Activated naive CD8-positive, alpha-beta T cell treated with anti-CD3 and anti-CD28 coated beads, Interleukin-2, amount 10 ng/mL, durations not matched to agents 7 days and 5 days (primary cell): Measurements from ENCODE around the gene FCHO1. TPM values are rescaled to one million over a fixed set of nuclear protein-coding genes. Genes with fewer than 3 reads are reported as not detected.
"Not testable (repeated sequence)": the region's sequence is repeated elsewhere in the genome, so short reads cannot be mapped to it uniquely, and the experiment has no call there.

Source experiments
- ATAC-seq: fragments of 150-1000 bp; cut with Tn5 transposase; one replicate; pipeline ENCODE4 v1.10.0; 2021; ENCODE audit warnings: low read depth, moderate library complexity
- POLR2A ChIA-PET: fragments of 350-600 bp; sonication (Branson Sonifier 250); formaldehyde crosslinking; loops from one replicate; lab custom pipeline; 2021; ENCODE audit warnings: antibody characterized with exemption; lab: Charles Lee
- DNase-seq: peaks from one replicate; pipeline ENCODE4 v3.0.0; 2021
- H3K27ac Mint-ChIP-seq: one replicate; pipeline ENCODE4 v1.8.0; 2022; ENCODE audit warnings: mild to moderate bottlenecking, mixed read lengths
- H3K27me3 Mint-ChIP-seq: one replicate; pipeline ENCODE4 v1.8.0; 2022; ENCODE audit warnings: mild to moderate bottlenecking, moderate library complexity, mixed read lengths
- H3K36me3 Mint-ChIP-seq: one replicate; pipeline ENCODE4 v1.8.0; 2021; ENCODE audit warnings: mild to moderate bottlenecking, mixed read lengths
- H3K4me1 Mint-ChIP-seq: one replicate; pipeline ENCODE4 v1.8.0; 2021; ENCODE audit warnings: mixed read lengths
- H3K4me3 Mint-ChIP-seq: one replicate; pipeline ENCODE4 v1.8.0; 2022; ENCODE audit warnings: mild to moderate bottlenecking, moderate library complexity, mixed read lengths
- H3K9me3 Mint-ChIP-seq: one replicate; pipeline ENCODE4 v1.8.0; 2021; ENCODE audit warnings: mixed read lengths
- total RNA-seq, 2 experiments: library from RNA; stranded (reverse); gene quantifications; one replicate each; pipeline ENCODE4 v1.2.3, GENCODE V29; 2021

FCHO1 gene
- total RNA-seq, 2 experiments from 2014 or later, result 74.2 to 77.9 TPM

DNA sequence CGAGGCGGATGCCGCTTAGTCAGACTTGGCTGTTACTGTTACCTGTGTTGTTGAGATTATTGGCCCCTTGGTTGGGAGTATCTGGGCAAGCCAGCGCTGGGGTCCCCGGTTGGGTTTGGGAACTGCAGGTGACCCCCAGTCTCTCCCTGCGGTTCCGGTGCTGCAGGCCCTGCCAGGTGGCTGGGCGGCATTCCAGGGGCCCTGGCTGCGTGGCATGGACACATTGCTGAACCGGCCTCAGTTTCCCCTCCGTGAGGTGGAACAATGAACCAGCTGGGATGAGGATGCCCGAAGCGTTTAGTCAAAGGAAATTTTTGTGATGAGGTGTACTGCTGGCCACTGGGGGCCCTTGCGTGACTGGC, 44.2 kb downstream of the FCHO1 start:
- ATAC-seq (no peak), DNase-seq (no peak)
- POLR2A ChIA-PET, result interaction anchor here (0.5 to 2.1 kb wide), 4 partner anchors 8 to 64 kb away, joined by 3 to 6 read pairs (median 4); partner anchors contain the start of gene RPL18A
- Mint-ChIP-seq H3K27me3 (peaks cover 22% of the 10 kb centered on the region), H3K27ac (no peak overlapping the region), H3K9me3 (no peaks in the 10 kb centered on the region), H3K4me3 (peak overlapping the region; percentile 28), H3K36me3 (no peaks in the 10 kb centered on the region), H3K4me1 (peaks cover 8% of the 10 kb centered on the region)

GRCh38 chr19:17796013-17796837, 44.9 kb downstream of the FCHO1 start:
- Mint-ChIP-seq H3K4me1 (peaks cover 8% of the 10 kb centered on the region), H3K36me3 (no peaks in the 10 kb centered on the region), H3K9me3 (no peaks in the 10 kb centered on the region), H3K4me3 (no peak overlapping the region), H3K27me3 (peaks cover 22% of the 10 kb centered on the region), H3K27ac (no peak overlapping the region)
- DNase-seq (no peak), ATAC-seq (peak; percentile 37)
- POLR2A ChIA-PET, result interaction anchor here (2.1 kb wide), 1 partner anchor 63 kb away, joined by 6 read pairs; the partner anchor contains the start of gene RPL18A

GRCh38 chr19:17796838-17797423, 45.7 kb downstream of the FCHO1 start:
- POLR2A ChIA-PET, result no interaction called here
- Mint-ChIP-seq H3K27ac (no peak overlapping the region), H3K27me3 (peaks cover 22% of the 10 kb centered on the region), H3K9me3 (no peaks in the 10 kb centered on the region), H3K4me3 (no peak overlapping the region), H3K36me3 (no peaks in the 10 kb centered on the region), H3K4me1 (peaks cover 3% of the 10 kb centered on the region)
- ATAC-seq (no peak), DNase-seq (no peak)

DNA sequence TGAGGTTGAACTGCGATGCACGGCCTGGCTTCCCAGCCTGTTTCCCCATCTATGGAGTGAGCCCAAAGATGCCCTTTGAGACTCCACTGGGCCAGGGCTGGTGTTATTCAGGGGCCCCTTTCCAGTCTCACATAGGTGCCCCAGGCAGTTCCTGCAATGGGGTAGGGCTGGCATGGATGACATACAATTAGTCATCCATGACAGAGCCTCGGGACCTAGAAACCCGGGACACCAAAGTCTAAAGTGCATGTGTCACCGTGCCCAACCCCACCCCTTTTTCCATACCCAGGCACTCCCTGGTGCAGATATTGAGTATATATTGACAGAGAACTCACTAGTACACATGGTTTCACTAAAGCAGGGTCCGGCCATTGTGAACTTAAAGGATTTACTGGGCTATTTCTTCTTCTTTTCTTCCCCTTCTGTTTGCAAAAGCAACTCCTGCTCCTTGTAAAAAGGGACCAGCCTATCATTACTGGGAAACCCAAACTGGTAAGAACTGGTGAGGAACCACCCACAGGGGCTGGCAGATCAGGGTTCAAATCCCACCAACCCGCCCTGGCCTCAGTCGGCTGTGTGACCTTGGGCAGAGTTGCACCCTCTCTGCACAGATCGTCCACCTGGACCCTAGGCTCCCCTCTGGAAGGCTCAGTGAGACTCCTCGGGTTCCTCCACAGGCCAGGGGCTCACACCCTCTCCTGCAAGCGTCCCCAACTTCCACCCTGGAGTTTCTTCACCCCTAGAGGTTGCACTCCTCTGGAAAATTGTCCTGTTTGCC, 46.3 kb downstream of the FCHO1 start:
- no peak for DNase-seq
- no peak for ATAC-seq
- Mint-ChIP-seq H3K27me3 (peaks cover 20% of the 10 kb centered on the region), H3K9me3 (no peaks in the 10 kb centered on the region), H3K4me1 (peaks cover 5% of the 10 kb centered on the region), H3K27ac (no peak overlapping the region), H3K36me3 (no peaks in the 10 kb centered on the region), H3K4me3 (no peak overlapping the region)
- POLR2A ChIA-PET, result no interaction called here

DNA sequence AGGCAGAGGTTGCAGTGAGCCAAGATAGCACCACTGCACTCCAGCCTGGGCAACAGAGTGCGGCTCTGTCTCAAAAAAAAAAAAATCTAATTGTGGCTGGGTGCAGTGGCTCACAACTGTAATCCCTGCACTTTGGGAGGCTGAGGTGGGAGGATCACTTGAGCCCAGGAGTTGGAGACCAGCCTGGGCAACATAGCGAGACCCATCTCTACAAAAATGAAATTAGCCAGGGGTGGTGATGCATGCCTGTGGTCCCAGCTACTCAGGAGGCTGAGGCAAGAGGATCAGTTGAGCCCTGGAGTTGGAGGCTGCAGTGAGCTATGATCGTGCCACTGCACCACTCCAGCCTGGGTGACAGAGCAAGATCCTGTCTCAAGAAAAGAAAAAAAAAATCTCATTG, 47.3 kb downstream of the FCHO1 start:
- H3K4me1 Mint-ChIP-seq, result peaks cover 12% of the 10 kb centered on the region
- POLR2A ChIA-PET, result not testable (repeated sequence)

GRCh38 chr19:17802137-17802858, 51.0 kb downstream of the FCHO1 start:
- H3K36me3 Mint-ChIP-seq, result no peaks in the 10 kb centered on the region
- H3K4me3 Mint-ChIP-seq, result no peak overlapping the region
- ATAC-seq, result no peak
- peaks cover 6% of the 10 kb centered on the region for H3K27me3 Mint-ChIP-seq
- no peak for DNase-seq
- H3K27ac Mint-ChIP-seq, result peak overlapping the region; percentile 14
- H3K9me3 Mint-ChIP-seq, result no peaks in the 10 kb centered on the region
- peaks cover 17% of the 10 kb centered on the region for H3K4me1 Mint-ChIP-seq
- POLR2A ChIA-PET, result interaction anchor here (0.5 to 2.3 kb wide), 8 partner anchors 7 to 397 kb away, joined by 3 to 7 read pairs (median 4); partner anchors contain the start of genes B3GNT3, BST2, JAK3 and MAP1S

More for the DNA sequence above, 47.3 kb downstream of the FCHO1 start:
- peaks cover 20% of the 10 kb centered on the region for H3K27me3 Mint-ChIP-seq
- not testable (repeated sequence) for H3K4me3 Mint-ChIP-seq, ATAC-seq, DNase-seq, H3K36me3 Mint-ChIP-seq, H3K9me3 Mint-ChIP-seq, H3K27ac Mint-ChIP-seq

- DNase-seq (peak; percentile 59), ATAC-seq (peak; percentile 63)
- H3K36me3 Mint-ChIP-seq, result no peaks in the 10 kb centered on the region
- H3K4me3 Mint-ChIP-seq, result peak overlapping the region; percentile 68
- peaks cover 9% of the 10 kb centered on the region for H3K27me3 Mint-ChIP-seq
- peak overlapping the region; percentile 35 for H3K27ac Mint-ChIP-seq
- H3K9me3 Mint-ChIP-seq, result no peaks in the 10 kb centered on the region
- POLR2A ChIA-PET, result interaction anchor here (0.7 to 2.3 kb wide), 5 partner anchors 9 to 470 kb away, joined by 3 to 7 read pairs (median 6); partner anchors contain the start of genes B3GNT3, JAK3 and MAP1S
- peaks cover 20% of the 10 kb centered on the region for H3K4me1 Mint-ChIP-seq
Observed at GRCh38 chr19:17803264-17803896, 52.1 kb downstream of the FCHO1 start.

DNA sequence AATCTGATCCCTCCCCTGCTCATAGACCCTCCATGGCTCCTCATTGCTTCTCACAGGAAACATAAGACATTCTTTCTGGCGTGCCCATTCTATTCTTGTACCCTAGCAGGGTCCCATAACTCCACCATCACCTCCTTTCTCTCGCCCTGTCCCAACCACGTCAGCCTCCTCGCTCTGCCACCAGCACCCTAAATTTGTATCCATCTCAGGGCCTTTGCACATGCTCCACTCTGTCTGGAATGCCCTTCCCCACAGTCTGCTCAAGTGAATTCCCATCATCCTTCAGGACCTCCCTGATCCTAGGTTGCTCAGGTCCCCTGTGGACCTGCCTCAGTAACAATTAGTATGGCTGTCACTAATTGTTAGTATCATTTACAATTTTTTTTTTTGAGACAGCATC, 54.1 kb downstream of the FCHO1 start:
- H3K27me3 Mint-ChIP-seq, result peaks cover 11% of the 10 kb centered on the region
- H3K4me3 Mint-ChIP-seq, result no peak overlapping the region
- ATAC-seq (no peak), DNase-seq (no peak)
- H3K4me1 Mint-ChIP-seq, result peaks cover 20% of the 10 kb centered on the region
- no peaks in the 10 kb centered on the region for H3K9me3 Mint-ChIP-seq
- POLR2A ChIA-PET, result interaction anchor here (1.7 kb wide), 1 partner anchor 30 kb away, joined by 7 read pairs; no protein-coding TSS in a partner anchor
- H3K36me3 Mint-ChIP-seq, result no peaks in the 10 kb centered on the region
- H3K27ac Mint-ChIP-seq, result no peak overlapping the region

DNA sequence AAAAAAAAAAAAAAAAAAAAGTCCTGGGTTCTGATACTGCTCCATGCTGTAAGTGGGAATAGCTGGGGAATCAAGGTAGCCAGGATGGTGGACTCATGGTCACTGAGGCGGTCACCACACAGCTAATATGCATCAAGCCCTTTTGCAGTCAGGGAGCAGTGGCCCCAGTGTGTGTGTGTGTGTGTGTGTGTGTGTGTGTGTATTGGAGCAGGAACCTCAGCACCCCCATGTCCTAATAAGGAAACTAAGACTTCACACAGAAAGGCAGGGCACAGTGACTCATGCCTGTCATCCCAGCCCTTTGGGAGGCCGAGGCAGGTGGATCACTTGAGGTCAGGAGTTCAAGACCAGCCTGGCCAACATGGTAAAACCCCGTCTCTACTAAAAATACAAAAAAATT, 55.7 kb downstream of the FCHO1 start:
- Mint-ChIP-seq H3K27ac (peak overlapping the region; percentile 22), H3K4me3 (peak overlapping the region; percentile 66), H3K4me1 (peaks cover 20% of the 10 kb centered on the region), H3K27me3 (peaks cover 11% of the 10 kb centered on the region), H3K36me3 (no peaks in the 10 kb centered on the region), H3K9me3 (no peaks in the 10 kb centered on the region)
- ATAC-seq (no peak), DNase-seq (no peak)
- POLR2A ChIA-PET, result no interaction called here

DNA sequence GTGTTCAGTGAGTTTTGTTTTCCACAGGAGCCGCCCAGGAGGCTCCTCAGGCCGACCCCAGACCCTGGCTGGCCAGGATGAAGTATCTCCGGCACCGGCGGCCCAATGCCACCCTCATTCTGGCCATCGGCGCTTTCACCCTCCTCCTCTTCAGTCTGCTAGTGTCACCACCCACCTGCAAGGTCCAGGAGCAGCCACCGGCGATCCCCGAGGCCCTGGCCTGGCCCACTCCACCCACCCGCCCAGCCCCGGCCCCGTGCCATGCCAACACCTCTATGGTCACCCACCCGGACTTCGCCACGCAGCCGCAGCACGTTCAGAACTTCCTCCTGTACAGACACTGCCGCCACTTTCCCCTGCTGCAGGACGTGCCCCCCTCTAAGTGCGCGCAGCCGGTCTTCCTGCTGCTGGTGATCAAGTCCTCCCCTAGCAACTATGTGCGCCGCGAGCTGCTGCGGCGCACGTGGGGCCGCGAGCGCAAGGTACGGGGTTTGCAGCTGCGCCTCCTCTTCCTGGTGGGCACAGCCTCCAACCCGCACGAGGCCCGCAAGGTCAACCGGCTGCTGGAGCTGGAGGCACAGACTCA, 56.5 kb downstream of the FCHO1 start:
- Mint-ChIP-seq H3K9me3 (no peaks in the 10 kb centered on the region), H3K4me1 (peaks cover 17% of the 10 kb centered on the region)
- POLR2A ChIA-PET, result interaction anchor here (2.4 kb wide), 1 partner anchor 40 kb away, joined by 8 read pairs; the partner anchor contains the start of gene JAK3

DNA sequence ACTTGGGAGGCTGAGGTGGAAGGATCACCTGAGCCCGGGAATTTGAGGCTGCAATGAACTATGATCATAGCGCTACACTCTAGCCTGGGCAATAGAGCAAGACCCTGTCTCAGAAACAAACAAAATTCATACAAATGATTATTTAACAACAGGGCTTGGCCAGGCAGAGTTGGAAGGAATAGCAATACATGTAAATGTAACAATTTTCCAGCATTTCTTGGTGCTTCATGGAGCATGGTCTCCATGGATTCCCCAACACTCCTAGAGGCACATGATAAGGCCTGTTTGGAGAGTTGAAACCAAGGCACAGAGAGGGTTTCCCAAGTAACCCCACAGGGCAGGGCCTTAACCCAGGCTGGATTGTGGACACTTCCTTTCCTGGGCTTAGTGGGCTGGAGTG, 59.8 kb downstream of the FCHO1 start:
- POLR2A ChIA-PET, result no interaction called here
- H3K27ac Mint-ChIP-seq, result no peak overlapping the region
- H3K4me3 Mint-ChIP-seq, result no peak overlapping the region
- ATAC-seq (no peak), DNase-seq (no peak)
- peaks cover 11% of the 10 kb centered on the region for H3K27me3 Mint-ChIP-seq
- no peaks in the 10 kb centered on the region for H3K9me3 Mint-ChIP-seq
- H3K36me3 Mint-ChIP-seq, result peaks cover 1% of the 10 kb centered on the region
- peaks cover 8% of the 10 kb centered on the region for H3K4me1 Mint-ChIP-seq

More for the DNA sequence above, 56.5 kb downstream of the FCHO1 start:
- peak; percentile 47 for DNase-seq
- Mint-ChIP-seq H3K27ac (peak overlapping the region; percentile 51), H3K4me3 (peak overlapping the region; percentile 65), H3K36me3 (no peaks in the 10 kb centered on the region), H3K27me3 (peaks cover 11% of the 10 kb centered on the region)
- ATAC-seq, result peak; percentile 70

DNA sequence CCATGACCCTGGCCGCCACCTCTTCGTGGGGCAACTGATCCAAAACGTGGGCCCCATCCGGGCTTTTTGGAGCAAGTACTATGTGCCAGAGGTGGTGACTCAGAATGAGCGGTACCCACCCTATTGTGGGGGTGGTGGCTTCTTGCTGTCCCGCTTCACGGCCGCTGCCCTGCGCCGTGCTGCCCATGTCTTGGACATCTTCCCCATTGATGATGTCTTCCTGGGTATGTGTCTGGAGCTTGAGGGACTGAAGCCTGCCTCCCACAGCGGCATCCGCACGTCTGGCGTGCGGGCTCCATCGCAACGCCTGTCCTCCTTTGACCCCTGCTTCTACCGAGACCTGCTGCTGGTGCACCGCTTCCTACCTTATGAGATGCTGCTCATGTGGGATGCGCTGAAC, 60.4 kb downstream of the FCHO1 start:
- H3K27ac Mint-ChIP-seq, result no peak overlapping the region
- no peaks in the 10 kb centered on the region for H3K9me3 Mint-ChIP-seq
- DNase-seq (no peak), ATAC-seq (no peak)
- H3K4me1 Mint-ChIP-seq, result peaks cover 8% of the 10 kb centered on the region
- no peak overlapping the region for H3K4me3 Mint-ChIP-seq
- POLR2A ChIA-PET, result no interaction called here
- peaks cover 11% of the 10 kb centered on the region for H3K27me3 Mint-ChIP-seq
- H3K36me3 Mint-ChIP-seq, result peaks cover 1% of the 10 kb centered on the region
